GM19467 (cell line): ENCODE measurements around the gene PCDH19.
"Not testable (repeated sequence)": the region's sequence is repeated elsewhere in the genome, so short reads cannot be mapped to it uniquely, and the experiment has no call there.

Experiments used
- ATAC-seq: cut with Tn5 transposase; IDR thresholded peaks from one replicate; pipeline ENCODE4 v1.9.1; 2021; ENCODE audit warnings: mild to moderate bottlenecking, moderate library complexity; ENCODE audit not compliant: unreplicated experiment

Gene PCDH19, protein sequence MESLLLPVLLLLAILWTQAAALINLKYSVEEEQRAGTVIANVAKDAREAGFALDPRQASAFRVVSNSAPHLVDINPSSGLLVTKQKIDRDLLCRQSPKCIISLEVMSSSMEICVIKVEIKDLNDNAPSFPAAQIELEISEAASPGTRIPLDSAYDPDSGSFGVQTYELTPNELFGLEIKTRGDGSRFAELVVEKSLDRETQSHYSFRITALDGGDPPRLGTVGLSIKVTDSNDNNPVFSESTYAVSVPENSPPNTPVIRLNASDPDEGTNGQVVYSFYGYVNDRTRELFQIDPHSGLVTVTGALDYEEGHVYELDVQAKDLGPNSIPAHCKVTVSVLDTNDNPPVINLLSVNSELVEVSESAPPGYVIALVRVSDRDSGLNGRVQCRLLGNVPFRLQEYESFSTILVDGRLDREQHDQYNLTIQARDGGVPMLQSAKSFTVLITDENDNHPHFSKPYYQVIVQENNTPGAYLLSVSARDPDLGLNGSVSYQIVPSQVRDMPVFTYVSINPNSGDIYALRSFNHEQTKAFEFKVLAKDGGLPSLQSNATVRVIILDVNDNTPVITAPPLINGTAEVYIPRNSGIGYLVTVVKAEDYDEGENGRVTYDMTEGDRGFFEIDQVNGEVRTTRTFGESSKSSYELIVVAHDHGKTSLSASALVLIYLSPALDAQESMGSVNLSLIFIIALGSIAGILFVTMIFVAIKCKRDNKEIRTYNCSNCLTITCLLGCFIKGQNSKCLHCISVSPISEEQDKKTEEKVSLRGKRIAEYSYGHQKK (N-terminal part only)

DNA sequence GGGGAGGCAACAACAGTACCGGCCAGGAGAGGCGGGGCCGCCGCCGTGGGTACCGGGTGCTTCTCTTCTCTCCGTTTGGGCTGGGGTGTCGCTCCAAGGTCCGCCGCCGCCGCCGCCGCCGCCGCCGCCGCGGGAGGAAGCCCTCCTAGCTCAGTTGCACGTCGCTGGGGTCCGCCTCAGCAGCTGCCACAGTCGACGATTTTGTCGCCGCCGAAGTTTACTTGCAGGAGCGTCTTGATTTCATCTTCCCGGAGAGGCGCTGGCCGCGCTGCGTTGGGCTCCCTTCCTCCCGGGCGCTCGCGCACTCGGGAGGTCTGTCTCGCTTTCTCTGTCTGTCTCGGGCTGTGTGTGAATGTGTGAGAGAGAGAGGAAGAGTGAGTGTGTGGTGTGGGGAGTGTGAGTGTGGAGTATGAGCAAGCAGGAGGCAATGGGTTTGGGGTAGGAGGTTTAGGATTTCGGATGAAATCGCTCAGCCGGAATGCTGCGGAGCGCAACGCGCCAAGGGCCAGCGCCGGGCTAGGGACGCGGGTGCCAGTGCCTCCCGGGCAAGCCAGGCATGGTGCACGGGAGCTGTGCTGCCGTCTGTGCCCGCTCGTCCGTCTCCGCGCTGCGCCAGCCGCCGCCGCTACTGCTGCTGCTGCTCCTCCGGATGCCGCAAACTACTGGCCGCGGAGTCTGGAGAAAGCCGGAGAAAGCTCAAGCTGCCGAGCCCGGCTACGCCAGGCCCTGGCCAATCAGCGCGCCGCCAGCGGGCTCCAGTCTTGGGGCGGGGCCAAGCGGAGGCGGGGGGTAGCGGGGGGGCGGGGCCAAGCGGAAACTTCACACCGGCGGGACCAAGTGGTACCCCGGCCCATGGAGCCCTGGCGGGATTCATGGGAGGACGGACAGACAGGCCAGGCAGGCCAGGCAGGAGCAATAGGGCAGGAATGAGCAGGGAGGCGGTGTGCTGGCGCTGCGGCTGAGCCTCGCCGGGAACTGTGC, at the start of gene PCDH19:
PCDH19 (minus strand) TSS at position 664 of the 981 bp plus-strand sequence. CDS start 1,676 bp downstream, outside the sequence.
- ATAC-seq, result no peak

DNA sequence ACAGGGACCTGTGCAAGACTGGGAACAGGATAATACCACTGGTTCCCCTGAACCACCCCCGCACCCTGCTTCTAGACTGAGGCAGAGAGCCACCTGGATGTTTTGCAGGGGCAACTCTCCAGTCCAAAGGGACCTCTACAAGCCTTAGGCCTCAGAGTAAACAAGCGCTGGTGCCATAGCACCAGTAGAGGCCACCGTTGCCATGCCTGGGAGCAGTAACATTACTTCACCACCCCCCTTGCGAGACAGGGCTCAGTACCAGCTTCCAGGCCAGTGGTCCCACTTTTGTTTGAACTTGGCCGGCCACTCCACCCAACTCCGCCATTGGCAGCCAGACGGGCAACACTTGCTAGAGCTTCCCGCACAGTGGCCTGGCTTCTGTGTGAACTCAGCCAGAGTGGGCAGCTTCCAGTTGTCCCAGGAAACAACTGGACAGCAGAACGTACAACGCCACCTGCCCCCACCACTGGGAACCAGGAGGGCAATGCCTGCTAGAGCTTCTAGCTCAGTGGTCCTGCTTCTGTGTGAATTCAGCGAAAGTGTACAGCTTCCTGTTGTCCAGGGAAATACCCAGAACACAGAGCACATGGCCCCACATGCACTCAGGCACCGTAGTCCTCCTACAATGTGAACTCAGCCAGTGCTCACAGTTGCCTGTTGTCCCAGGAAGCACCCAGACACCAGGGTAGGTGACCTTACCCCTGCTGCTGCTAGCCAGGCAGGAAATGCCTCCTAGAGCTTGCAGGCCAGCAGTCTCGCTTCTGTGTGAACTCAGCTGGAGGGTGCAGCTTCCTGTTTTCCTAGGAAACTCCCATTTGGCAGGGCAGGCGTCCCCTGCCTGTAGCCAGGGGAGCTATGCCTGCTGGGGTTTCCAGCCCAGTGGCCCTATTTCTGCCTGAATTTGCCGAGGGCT, 39.9 kb upstream of the PCDH19 start:
- no peak for ATAC-seq

DNA sequence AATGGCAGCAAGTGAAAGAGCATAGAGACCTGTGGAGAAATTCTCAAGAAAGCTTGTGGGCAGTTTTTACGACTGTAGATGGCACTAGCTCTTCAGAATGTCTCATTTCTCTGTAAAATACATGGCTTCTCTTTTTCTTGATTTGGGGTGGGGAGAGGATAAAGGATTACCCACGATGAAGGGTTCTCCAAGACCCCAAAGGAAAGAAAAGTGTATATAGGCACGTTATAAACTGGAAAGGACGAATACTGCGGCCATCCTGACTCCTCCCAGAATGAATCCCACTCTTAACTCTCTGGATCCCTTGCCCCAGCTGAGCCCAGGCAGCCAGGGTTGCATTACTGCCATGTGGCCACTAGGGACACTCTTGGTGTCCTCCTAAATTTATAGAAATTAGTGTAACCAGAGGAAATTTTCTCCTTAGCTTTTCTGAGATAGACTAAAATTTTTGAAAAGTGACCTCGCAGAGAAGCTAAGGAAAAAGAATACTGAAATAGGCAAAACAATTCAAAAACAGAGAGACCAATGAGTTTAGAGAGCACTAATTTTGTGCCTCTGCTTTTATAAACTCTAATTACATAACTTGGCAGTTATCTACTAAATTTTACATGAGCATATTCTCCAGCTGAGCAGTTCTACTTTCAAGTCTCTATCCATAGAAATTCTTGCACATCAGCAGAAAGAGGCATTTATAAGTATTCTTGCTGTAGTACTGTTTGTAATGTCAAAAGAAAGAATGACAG, 37.8 kb upstream of the PCDH19 start:
- ATAC-seq, result no peak

DNA sequence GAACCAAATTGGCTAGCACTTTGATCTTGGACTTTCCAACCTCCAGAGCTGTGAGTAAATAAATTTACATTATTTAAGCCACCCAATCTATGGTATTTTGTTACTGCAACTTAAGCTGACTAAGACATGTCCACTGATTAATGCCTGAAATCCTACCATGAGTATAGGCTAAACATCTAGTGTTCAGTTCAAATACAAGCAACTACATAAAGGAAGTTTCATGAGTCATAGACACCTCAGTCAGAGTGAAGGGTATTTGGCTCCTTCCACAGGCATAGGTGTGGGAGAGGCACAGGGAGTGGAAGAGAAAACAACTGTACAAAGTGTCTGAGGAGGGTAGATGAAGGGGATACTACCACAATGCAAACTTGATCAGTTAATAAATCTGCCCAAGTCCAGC, 35.5 kb upstream of the PCDH19 start:
- no peak for ATAC-seq

DNA sequence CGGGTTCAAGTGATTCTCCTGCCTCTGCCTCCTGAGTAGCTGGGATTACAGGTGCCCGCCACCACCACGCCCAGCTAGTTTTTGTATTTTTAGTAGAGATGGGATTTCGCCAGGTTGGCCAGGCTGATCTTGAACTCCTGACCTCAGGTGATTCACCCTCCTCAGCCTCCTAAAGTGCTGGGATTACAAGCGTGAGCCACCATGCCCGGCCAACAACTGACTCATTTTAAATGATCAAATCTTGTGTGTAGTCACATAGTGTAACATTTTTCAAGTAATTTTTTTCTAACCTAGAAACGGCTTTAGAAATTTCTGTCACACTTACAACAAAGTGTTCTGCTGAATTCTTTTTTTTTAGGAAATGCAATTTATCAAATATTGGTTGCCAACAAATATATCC, 31.2 kb upstream of the PCDH19 start:
- not testable (repeated sequence) for ATAC-seq

DNA sequence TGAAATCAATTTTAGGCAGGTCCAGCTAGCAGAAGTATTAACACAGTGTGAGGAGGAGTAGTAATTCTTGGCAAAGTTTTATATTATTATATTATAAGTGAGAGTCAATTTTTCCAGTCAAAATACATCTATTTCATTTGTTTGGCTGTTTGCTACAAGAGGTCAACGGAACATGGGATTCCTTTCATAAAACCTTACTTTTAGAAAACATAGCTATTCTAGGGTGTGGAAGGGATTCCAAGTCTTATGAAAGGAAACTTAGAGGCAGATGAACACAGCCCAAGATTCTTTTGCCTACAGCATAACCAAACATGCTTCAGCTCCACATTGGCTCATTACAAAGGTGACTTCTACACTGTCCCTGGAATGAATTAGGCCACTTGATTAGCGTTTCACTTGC, 29.9 kb upstream of the PCDH19 start:
- ATAC-seq, result no peak

DNA sequence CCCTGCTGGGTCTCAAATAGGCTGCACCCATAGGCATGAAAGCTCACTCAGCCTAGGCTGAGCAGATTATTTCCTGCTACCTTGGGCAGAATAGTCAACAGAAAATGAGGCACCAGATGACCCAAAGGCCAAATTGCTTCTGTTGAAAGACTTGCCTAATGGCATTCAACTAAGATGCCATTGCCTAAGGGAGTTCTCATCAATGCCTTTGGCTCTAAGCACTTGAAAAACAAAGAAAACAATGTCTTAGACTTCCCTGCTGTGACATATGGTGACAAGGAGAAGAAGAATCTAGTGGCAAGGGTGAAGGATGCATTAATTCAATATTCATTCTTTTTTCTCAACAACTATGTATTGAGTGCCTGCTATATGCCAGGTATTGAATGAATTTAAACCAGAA, 25.7 kb upstream of the PCDH19 start:
- no peak for ATAC-seq

DNA sequence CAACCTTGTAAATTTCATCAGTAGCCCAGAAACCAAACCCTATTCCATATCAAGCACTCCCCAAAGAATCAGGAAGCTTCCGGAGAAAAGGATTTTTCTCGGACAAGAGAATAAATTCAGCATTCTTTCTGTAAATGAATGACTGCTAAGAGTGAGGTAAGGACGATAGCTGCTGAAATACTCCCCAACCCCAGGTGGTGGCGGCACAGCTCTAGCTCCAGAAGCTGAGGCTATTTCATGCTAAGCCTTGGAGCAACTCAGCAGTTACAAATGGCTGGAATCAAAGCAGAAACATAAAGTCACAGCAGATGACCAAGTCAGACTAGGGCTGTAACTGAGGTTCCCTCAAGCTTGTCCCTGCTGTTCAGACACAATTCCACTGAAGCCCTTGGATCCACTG, 13.9 kb upstream of the PCDH19 start:
- no peak for ATAC-seq

DNA sequence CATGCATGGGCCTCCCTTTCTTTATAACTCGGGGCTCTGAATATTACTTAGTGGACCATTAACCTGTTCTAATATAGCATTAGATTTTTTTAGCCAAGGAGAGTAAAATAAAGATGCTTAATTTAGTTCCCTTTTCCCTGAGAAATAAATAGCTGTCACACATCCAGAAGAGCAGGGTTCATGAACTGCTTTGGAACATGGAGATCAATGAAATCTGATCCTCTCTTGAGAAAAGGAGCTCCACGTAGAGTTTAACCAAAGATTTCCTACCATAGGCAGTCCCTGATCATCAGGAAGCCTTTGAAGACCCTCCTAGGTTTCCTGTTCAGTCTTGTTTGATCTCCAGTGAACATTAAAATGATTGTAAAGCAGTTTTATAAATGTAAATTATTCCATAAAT, 8.5 kb upstream of the PCDH19 start:
- no peak for ATAC-seq

DNA sequence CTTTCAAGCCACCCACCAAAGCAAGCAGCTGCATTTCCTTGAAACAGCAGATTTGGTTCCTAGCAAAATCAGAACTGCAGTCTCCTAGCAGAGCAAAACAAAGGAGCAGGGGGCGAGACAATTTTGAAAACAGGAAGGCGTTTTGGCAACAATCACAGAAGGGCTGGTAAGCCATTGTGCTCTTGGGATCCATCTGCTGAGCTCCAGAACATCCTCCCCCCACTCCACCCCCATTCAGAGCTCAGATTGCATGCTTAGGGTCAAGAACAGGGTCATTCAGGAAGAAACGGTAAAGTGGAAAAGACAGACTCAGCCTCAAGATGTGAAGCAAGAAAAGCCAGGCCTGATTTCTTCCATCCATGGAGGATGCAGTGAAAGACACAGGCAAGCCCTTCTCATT, 7.6 kb upstream of the PCDH19 start:
- ATAC-seq, result no peak

DNA sequence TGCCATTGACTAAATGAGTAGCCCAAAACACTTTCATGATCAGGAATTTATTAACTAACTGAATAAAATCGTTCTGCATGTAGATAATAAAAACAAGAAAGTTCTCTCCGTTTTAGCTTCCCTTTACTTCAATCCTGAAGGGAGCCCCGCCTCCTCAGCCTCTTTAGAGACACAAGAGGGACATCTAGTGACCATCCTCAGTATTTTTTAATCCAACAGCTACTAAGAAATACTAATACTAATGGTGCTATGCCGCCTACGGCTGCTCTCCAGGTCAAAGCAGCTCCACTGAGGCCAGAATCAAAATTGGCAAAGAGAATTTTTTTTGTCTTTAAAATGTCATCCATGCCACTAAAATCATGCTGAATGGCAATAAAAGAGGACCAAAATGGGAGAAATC, 3.2 kb upstream of the PCDH19 start:
- peak; percentile 73 for ATAC-seq

DNA sequence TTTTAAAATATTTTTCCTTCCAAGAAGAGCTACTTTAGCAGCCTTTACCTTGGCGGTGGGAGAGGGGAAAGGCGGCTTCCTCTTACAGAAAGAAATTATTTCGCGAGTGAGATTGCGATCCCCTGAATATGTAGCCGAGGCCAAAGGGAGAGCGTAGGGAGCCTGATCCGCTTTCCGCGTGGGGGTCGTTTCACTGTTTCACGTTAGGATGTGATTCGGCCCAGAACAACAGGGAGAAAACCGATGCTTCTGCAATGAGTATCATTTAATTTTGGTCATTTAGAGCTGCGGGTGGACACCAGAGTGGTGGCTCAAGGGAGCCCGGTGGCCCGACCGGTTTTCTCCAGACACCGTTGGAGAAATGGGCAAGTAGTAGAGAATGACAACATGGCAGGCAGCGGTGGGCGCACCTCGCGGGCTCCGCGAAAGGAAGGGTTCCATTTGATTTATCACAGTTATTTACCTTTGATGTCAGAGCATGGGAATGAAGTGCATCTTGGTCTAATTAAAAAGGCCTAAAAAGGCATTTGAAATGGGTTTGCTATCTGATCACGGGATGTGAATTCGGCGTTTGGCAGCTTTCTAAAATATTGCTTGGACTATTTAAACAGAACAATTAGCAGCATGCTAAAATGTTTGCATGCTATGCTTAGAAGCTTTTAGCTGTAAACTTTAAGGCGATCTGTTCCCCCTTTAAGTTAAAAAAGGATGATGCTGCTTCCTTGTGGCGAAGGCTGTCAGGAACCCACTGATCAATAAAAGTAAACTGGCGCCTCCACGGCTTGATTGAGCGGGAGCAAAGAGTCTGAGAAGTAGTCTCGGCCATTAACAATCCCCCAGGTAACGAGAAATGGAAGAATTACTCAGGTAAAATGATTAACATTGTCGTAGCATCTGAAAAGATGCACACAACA, 2.0 kb upstream of the PCDH19 start:
- ATAC-seq, result no peak

DNA sequence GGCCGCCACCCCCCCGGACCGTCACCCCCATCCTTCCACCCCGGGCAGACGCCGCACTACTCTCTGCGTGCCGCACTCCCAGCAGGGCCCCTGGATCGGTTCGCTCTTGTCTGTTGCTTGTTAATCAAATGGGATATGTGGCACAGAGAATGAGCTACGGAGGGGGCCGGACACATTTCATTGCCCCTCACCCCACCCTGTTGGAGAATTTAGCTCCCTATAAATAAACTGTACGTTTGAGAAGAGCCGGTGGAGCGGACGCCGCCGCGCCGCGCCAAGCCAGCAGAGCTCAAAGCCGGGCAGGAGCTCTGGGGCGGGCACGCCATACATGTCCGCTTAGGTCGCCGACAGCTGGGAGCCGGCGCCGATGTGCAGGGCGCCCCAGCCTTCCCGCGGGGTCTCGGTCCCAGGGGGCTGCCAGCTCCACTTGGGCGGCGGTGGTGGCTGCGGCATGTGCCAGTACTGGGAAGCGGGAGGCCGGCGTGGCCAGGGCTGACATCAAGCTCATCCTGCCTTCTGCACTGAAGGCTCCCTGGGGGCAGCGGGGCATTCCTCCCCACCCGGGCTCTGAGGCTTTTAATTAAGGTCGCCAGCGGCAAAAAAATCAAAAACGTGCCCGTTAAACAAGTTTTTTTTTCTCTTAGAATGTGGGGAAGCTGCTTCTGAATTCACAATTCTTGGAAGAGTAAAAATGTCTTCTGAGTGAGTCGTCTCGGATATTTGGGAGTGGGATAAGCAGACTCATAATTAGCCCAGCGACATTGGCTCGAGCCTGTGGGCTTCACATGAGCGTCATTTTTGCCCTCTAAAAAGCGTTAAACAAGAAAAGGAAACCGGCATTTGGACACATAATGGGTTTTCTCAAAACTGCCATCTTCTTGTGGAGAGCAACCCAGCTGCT, 1.1 kb upstream of the PCDH19 start:
- no peak for ATAC-seq

DNA sequence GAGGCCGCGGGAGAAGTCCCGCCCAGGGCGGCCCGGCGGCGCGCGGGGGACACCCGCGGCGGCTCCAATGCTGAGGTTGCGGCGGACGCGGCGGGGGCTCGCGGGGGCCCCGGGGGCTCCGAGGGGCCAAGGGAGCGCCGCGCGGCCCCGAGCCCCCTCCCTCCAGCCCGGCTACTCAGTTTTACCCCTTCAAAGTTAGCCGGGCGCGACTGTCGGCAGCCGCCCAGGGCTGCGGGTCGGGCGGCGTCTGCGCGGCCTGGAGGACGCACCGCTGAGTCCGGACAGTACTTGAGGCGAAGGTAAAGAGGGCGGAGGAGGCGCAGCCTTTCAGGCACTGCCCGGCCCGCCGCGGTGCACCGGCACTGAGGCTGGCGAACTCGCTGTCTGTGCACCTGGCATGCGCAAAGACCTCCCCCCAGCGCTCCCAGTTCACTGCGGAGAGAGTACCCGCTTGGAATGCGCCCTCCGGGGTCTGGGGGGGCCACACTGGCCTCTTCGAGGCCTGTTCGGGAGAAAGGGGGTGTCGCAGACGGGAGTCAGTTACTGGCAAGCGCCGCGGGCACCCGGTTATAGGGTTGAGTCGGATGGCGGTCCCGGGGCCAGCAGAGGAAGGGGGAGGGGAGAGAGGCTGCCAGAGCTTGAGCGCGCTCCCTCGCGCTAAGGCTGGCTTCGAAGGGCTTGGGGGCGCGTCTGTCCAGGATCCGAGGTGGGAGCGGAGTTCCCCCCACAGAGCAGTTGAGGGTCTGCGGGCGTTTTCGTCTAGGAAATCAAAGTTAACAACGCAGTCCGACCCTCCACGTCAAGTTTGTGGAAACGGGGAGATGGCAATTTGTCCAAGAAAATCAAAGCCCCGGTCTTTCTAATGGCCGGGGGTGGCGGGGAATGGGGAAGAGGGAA, 1.1 kb downstream of the PCDH19 start:
- no peak for ATAC-seq

DNA sequence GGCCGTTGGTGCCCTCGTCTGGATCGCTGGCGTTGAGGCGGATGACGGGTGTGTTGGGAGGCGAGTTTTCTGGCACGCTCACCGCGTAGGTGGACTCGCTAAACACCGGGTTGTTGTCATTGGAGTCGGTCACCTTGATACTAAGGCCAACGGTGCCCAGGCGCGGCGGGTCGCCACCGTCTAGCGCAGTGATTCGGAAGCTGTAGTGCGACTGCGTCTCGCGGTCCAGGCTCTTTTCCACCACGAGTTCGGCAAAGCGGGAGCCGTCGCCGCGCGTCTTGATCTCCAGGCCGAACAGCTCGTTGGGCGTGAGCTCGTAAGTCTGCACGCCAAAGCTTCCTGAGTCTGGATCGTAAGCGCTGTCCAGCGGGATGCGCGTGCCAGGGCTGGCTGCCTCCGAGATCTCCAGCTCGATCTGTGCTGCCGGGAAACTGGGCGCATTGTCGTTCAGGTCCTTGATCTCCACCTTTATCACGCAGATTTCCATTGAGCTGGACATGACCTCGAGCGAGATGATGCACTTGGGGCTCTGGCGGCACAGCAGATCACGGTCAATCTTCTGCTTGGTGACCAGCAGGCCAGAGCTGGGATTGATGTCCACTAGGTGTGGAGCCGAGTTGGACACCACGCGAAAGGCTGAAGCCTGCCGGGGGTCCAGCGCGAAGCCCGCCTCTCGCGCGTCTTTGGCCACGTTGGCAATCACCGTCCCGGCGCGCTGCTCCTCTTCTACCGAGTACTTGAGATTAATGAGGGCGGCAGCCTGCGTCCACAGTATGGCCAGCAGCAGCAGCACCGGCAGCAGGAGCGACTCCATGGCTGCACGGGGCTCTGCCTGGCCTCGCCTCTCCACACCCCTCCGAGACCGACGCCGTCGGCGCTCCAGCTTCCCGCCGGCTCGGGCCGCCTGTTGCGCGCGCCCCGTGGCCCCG, 2.0 kb downstream of the PCDH19 start:
- ATAC-seq, result no peak
